ENCODE data around the gene ZNF232.

GRCh38 chr17:5122586-5123342, 11.1 kb upstream of the ZNF232 start:
- no peak for TF ChIP-seq TARDBP (IDR thresholded peaks at IDR 0.05)
- no peak for TF ChIP-seq HDGF (IDR thresholded peaks at IDR 0.05; ENCODE audit: borderline replicate concordance)
- no peak for TF ChIP-seq FOXM1 (IDR thresholded peaks at IDR 0.05; ENCODE audit: borderline replicate concordance)
